Stimulated activated CD4-positive, alpha-beta T cell treated with anti-CD3 and anti-CD28 coated beads, Interleukin-1b, Interleukin-23, amount 100 ng/mL, for 4 hours (primary cell): ENCODE data around the gene FBXL16.

Source experiments
- DNase-seq, 2 donors: peaks; one replicate each; pipeline ENCODE4 v3.0.0-alpha.2; 2020; ENCODE audit warnings: low read depth in 2 of 2

FBXL16 gene

GRCh38 chr16:678209-678857, 27.3 kb downstream of the FBXL16 start:
- no peak for DNase-seq

GRCh38 chr16:677316-678190, 28.0 kb downstream of the FBXL16 start:
- DNase-seq = no peak

GRCh38 chr16:676913-677312, 28.7 kb downstream of the FBXL16 start:
- no peak for DNase-seq

- DNase-seq = no peak
These were observed 29.1 kb downstream of the FBXL16 start for GRCh38 chr16:676565-676902.

- DNase-seq = no peak
These were observed 29.6 kb downstream of the FBXL16 start for GRCh38 chr16:675884-676564.

GRCh38 chr16:674968-675883, 30.4 kb downstream of the FBXL16 start, which contains the start of gene RHBDL1:
RHBDL1 (plus strand) TSS chr16:675671; CDS start chr16:675791, 120 bp downstream.
- no peak for DNase-seq

GRCh38 chr16:674214-674881, 31.3 kb downstream of the FBXL16 start:
- no peak for DNase-seq

GRCh38 chr16:673399-673991, 32.1 kb downstream of the FBXL16 start:
- DNase-seq = no peak

GRCh38 chr16:672851-673250, 32.8 kb downstream of the FBXL16 start:
- no peak for DNase-seq

- DNase-seq = no peak
These were observed 33.2 kb downstream of the FBXL16 start for GRCh38 chr16:672371-672770.

- no peak for DNase-seq
These were observed 34.1 kb downstream of the FBXL16 start for GRCh38 chr16:671353-672131.

- DNase-seq = no peak
These were observed 34.9 kb downstream of the FBXL16 start for GRCh38 chr16:670485-671352.

- no peak for DNase-seq
These were observed 35.9 kb downstream of the FBXL16 start for GRCh38 chr16:669666-670065.

GRCh38 chr16:668519-669171, 37.0 kb downstream of the FBXL16 start:
- DNase-seq = no peak

- DNase-seq = peak; percentile 87 to 93
These were observed 37.7 kb downstream of the FBXL16 start, which contains the start of gene RHOT2 for GRCh38 chr16:667780-668518. RHOT2 (plus strand) TSS chr16:668132; CDS start chr16:668200, 68 bp downstream.

GRCh38 chr16:667113-667779, 38.4 kb downstream of the FBXL16 start:
- no peak for DNase-seq

GRCh38 chr16:666572-666971, 39.0 kb downstream of the FBXL16 start:
- DNase-seq = no peak
